Activated effector memory CD4-positive, alpha-beta T cell treated with anti-CD3 and anti-CD28 coated beads, Interleukin-2, amount 50 U/mL, for 16 hours (primary cell): Measurements from ENCODE around the gene DSN1.
"Not testable (repeated sequence)": the region's sequence is repeated elsewhere in the genome, so short reads cannot be mapped to it uniquely, and the experiment has no call there.

Source experiments
- DNase-seq: peaks from one replicate; pipeline ENCODE4 v3.0.0-alpha.2; 2020

The DSN1 gene, protein sequence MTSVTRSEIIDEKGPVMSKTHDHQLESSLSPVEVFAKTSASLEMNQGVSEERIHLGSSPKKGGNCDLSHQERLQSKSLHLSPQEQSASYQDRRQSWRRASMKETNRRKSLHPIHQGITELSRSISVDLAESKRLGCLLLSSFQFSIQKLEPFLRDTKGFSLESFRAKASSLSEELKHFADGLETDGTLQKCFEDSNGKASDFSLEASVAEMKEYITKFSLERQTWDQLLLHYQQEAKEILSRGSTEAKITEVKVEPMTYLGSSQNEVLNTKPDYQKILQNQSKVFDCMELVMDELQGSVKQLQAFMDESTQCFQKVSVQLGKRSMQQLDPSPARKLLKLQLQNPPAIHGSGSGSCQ

DNA sequence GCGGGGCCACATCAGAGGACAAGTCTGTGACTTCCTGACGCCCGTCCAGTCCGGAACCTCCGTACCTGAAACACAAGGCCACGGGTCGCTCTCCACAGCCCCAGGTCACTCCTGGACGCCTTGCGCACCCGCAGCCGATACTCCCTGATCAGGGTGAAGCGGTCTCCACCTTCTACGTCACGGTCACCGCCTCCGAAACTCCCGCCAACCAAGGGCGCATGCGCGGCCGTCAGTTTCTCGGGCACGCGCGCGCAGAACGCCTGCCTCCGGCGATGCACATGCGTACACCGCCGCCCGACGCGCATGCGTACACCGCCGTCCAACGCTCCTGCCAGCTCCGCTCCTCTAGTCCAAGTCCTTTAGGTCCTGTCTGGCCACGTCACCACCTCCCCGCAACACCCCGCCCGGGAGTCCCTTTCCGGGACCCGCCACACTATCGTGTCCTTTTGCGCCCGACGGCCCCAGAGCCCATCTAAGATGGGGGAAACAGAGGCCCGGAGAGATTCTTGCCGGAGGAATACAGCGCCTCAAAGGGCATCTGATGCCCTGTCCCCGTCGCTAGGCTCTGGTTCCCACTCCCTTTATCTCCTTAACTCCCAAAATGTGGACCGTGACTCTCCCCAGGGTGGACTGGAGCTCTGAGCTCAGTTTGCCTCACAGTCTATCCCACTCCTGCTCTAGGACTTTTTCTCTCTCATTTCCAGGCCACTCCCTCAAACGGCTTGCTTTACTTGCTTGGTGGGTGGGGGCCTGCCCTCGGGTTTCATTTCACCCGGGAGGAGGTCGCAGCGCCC is at the start of gene DSN1:
Gene DSN1, minus strand, starts transcription at position 167 of the 794 bp plus-strand sequence. CDS start 2,305 bp downstream, outside the sequence.
- DNase-seq: peak; percentile 99

DNA sequence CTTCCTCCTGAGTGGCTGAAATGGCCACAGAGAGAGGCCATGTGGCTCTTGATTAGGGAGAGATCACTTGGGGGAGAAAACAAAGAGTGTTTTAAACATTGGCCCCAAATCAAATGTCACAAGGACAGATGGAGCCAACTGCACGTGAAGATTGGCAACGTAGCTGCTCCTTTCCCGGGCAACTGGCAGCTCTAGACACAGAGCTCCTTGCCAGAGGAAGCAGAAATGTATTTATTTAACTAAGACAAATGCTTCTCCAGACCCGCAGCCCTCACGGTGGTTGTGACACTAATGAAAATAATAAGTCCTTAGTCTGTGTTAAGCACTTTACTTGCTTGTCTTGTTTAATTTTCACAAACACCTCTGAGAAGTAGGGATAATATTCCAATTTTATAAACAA is 49.6 kb upstream of the DSN1 start:
- no peak for DNase-seq

DNA sequence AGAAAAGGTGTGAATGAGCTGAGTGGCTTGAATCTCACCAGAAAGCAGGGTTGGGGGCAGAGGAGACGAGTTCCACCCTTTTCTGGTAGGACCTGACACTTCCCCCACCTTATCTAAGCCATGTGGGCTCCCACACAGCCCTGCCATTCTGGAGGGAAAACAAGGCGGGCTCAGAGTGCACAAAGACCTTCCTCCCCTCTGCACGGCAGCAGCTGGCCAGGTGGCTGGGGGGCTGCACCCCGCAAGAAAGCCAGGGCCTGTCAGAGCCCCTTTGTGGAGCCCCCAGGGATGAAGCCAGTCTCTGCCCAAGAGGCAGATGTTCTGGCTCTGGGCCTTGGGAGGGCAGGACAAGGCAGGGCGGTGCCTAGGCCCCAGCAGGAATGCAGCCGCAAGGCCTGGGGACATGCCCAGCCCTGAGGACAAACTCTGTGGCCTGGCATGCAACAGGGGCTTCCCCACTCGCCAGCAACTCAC is 48.4 kb upstream of the DSN1 start:
- no peak for DNase-seq

DNA sequence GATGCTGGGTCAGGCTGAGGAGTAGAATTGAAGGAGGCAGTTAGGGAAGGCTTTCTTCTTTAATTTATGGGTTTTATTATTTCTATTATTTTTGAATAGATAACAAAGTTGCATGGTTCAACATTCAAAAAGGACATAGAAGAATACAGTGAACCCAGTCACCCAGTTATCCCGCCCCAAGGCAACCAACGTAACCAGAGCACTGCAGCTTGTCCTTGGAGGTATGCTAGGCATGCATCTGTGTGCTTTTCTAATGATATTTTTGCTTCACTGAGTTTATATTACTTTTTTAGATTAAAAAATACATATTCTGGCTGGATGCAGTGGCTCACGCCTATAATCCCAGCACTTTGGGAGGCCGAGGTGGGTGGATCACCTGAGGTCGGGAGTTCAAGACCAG is 47.4 kb upstream of the DSN1 start:
- DNase-seq: no peak

DNA sequence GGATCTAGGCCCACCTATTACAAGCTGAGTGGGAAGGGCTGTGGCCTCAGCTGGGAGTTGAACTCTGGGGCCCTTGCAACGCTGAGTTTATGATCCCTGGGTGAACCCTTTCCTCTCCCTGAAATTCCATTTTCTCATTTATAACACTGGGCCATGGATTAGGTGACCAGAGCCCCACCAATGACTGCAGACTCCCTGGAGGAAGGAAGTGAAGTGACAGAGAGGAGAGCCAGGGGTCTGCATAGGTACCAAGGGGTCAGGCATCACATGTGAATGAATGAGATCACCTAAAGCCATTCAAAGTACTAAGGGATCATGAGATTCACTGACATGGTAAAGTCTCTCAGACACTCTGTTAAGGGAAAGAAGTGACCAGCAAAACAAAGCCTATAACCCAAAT is 46.5 kb upstream of the DSN1 start:
- DNase-seq: no peak

DNA sequence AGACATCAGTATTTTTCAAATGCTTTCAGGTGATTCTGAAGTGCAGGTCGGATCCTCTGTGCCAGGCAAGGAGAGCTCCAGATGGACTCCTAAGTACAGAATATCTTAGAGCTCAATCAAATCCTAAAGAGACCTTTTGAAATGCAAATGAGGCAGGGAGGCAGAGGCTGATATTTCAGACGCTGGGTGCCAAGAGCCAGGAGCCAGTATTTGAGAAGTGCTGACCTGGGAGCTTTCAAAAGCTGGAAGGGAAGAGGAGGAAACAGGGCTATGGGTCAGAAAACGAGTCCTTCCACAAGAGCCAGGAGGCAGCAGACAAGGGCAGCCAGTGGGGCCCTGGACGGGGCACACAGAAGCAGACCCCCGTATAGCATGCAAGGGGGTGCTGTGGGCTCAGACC is 46.1 kb upstream of the DSN1 start:
- DNase-seq: no peak

DNA sequence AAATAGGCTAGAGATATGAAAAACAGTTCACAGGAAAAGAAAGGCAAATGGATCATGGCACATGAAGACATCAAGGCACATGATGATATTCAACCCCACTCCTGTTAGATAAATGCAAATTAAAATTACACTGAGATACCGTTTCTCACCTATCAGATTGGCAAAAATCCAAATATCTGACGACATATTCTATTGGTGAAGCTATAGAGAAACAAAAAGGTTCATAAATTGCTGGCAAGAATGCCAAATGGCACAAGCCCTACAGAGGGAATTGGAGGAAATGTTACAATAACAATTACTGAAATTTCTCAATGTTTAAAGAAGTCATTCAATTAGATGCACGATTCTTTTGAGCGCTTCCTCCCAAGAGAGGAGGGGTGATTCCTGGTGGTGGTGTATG is 45.3 kb upstream of the DSN1 start:
- no peak for DNase-seq

DNA sequence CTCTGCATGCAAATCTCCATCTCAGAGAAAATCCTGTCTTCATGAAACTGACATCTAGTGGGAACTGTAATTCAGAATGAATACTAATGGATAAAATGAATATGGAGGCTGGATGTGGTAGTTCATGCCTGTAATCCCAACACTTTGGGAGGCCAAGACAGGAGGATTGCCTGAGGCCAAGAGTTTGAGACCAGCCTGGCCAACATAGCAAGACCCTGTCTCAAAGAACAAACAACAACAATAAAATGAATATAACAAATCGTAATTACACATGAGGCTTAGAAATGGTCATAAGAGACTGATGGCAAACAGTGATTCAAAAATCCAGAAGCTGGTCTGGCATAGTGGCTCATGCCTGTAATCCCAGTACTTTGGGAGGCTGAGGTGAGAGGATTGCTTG is 44.6 kb upstream of the DSN1 start:
- no peak for DNase-seq

DNA sequence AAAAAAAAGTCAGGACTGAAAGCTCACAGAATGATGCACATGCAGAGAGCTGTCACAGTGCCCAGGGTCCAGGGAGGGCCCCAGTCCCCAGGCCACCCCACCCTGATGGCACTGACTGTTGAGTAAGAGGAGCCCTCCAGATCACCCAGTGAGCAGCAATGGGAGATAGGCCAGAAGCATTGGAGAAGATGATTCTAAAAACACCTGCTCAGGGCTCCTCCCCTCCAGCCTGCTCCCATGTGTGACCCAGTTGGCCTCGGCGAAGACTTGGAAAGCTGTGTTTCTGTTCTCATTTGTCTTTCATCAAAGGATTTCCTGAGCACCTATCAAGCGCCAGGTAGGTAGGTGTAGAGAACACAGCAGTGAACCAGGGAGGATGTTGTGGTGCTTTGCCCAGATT is 43.9 kb upstream of the DSN1 start:
- no peak for DNase-seq

DNA sequence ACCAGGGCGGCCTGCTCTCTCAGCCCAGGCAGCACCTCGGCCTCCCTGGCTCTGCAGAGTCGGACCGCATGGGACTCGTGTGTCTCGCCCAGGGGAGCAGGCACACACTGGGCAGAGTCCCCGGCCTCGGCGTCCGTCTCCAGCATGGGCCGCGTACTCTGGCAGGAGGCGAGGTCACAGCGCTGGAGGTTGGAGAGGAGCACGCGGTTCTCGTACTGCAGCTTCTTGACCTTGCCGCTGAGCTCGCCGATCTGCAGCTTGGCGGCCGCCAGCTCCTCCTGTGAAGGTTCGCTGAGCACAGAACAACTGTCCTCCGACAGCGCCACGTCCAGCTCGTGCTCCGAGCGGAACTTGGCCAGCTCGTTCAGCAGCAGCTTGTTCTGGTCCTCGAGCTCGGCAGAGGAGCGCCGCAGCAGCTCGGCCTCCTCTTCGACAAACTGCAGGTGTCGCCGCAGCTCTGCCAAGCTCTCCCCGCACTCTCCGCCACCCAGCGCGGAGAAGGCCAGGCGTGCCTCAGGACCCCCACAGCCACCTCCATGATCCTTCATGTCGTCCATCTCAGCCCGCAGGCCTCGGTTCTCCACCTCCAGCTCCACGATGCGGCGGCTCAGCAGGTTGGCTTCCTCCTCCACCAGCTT is 42.0 kb upstream of the DSN1 start:
- no peak for DNase-seq

DNA sequence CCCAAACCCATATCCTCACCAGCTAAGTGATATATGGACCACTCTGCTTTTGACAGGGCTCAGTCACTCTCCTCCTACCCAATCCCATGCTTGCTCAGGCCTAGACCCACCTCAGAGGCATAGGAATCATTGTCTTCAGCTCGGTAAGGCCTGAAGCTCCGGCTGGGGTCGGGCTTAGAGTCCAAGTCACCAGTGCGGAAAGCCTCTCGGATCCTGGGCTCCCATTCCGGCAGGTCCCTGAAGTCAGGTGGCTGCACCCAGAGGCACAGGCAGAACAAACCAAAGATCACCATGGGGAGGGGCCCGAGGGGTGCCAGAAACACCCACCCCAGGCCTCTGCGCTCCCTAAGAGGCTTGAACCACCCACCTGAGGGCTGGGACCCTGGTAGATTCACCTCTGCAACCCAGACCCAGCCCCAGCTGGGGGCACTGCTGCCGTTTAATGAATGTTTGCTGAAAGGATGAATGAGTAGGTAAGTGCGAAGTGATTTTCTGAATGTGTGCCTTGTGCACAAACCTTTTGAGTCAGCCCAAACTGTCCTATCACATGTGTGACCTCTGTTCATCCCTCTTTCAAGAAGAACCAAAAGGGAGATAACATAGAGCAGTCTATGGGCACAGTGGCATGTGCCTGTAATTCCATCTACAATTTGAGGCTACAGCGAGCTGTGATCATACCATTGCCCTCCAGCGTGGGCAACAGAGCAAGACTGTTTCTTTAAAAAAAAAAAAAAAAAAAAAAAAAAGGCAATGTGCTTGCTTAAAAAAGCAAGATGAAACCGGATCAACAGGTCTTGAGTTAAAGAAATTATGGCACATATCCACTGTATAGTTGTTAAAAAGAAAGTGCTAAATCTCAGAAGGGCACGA is 39.3 kb upstream of the DSN1 start:
- DNase-seq: no peak

DNA sequence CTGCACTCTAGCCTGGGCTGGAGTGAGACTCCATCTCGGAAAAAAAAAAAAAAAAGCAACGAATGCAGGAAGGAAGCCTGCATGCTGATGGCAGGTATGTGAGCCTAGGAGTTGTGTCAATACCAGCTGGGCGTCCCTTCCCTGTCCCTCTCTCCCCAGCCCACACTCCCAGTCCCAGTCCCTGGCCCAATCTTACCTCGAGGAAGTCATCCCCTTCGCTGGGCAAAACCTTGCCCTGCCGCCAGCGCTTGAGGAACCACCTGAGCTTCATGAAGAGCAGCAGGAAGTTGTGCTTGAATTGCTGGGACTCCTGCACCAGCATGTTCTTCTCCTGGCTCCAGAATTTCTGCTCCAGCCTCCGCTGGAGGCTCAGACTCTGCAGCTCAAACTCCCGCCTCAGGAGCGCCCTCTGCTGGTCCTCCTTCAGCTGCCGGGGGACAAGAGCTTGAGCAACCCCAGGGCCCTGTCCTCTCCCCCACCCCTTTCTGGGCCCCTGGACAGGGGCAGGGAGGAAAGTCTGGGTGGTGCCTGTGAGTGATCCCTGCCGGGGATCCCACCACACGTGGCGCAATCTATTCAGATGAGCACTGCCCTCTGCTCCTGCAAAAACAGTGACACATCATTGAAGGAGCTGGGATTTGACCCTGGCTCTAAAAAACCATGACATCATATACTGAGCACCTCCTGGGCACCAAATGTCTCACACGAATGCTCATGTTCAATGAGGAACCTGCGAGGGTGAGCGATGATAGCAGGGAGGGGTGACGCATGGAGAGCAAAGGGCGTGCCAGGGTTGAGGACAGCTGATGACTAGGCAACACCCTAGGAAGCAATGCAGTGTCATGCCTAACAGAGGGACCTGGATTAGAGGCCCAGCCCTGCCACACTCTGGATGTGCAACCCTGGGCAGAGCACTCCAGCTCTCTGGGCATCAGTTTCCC is 35.0 kb upstream of the DSN1 start:
- peak; percentile 90 for DNase-seq

DNA sequence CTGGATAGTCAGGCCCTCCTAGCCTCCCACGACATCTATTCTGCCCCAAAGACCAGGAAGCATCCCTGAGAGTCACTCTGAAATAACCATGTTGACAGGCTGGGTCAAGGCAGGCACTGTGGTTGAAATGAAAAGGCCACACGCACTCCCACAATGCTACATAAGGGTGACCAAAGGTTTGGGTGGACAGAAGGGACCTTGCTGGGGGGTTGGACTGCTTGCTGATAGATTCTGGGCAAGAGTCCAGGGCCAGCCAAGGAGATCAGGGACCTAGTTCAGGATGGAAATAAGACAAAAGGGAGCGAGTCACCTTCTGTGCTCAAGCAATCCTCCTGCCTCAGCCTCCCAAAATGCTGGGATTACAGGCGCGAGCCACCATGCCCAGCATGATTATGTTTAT is 32.5 kb upstream of the DSN1 start:
- no peak for DNase-seq

DNA sequence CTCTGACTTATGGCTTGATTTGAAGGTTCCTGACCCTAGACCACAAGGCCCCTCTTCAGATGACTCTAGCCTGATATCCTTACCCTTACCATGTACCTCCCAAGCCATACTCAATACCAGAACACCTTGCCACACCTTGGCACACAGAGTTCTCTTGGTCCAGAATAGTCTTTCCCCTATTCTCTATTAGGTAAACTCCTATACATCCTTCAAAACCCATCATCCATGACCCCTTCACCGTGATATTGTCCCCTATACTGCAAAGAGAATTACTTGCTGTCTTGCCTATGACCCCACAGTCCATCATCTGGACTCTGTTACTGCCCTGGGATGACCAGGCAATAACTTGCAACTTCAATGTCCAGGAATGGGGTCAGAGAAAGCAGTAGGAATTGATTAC is 31.8 kb upstream of the DSN1 start:
- no peak for DNase-seq

DNA sequence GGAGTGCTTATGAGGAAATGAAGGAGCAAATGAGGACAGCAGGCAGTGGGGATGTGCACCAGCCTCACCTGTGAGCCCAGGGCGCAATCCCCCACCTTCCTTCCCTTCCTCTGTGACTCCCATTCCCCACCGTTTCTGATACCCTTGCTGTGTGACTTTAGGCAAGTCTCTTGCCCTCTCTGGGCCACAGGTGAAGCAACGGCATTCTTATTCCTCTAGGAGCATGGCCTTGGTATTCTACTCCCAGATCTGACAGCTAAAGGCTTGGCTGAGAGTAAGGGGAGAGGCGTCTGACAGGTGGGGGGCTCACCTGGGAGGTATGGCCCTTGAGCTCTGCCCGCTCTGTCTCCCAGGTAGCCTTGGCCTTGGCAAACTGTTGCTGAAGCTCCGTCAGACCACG is 30.9 kb upstream of the DSN1 start:
- DNase-seq: no peak

DNA sequence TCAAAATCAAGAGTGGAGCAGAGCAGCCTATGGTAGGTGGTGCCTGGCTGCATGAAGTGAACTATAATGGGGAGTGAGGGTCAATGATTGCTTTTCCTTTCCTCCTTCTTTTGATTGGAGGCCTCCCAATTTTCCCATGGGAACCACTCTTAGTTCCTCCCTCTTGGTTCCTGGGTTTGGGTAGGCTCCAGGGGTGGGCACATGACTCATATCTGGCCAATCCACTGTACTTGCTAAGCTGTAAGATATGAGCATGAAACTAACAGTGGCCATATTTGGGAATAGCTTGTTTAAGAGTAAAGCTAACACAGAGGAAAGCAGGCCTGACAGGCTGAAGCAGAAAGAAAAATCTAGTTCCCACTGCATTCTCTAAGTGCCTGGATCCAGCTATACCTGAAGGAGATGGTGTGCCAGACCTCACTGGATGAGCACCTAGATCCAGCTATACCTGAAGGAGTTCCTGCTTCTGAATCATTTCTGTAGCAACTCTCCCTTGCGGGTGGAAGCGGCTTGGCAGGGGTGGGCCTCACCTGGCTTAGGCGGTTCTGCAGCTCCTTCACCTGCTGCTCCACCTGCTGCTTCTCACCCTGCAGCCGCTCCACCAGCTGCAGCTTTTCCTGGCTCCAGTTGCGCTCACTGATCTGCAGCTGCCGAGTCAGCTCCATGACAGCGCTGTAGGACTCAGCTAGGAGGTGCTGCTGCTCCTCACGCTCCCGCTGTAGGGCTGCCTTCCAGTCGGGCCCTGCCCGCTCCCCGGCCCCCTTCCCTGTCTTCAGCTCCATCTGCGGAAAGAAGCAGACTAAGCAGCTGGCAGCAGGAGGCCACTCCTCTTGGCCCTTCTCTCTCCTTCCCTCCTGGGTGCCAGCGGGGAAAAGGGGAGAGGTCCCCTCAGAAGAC is 29.0 kb upstream of the DSN1 start:
- no peak for DNase-seq

DNA sequence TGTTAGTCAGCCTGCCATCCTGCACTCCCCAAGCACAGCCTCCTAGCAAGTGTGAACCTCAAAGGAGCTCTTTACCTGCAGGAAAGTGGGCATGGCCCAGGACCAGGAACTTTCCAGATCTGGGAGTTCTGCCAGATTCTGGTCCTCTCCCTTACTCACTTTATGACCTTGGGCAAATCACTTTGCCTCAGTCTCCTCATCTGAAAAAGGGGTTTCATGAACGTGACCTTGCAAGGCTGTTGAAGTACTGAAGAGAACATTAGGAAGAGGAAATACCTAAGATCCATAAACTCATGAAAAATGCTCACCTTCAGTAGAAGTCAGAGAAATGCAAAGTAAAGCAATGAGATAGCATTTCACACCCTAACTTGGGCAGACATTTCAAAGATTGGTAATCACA is 26.8 kb upstream of the DSN1 start:
- DNase-seq: no peak

DNA sequence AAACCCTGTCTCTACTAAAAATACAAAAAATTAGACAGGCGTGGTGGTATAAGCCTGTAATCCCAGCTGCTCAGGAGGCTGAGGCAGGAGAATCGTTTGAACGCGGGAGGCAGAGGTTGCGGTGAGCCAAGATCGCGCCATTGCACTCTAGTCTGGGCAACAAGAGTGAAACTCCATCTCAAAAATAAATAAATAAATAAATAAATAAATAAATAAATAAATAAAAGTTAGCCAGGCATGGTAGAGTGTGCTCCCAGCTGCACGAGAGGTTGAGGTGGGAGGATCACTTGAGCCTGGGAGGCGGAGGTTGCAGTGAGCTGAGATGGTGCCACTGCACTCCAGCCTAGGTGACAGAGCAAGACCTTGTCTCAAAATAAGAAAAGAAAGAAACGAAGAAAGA is 25.8 kb upstream of the DSN1 start:
- not testable (repeated sequence) for DNase-seq

DNA sequence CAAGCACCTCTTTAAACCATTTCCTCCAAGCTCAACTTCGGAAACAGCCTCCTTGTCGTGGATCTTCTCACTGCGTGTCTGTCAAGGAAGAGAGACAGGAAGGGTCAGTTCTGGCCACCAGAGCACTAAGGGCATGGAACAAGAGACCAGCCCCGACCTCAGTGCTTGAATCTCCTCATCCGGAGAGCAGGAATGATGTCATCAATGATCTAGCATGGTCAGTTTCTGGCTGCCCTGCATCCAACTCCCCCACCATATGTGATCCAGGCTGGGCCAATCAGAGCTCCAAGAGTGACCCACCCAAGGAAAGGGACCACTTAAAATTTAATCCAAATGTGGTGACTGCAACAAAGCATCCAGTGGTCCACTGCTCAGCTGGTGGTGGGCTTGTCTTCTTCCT is 23.3 kb upstream of the DSN1 start:
- DNase-seq: no peak

DNA sequence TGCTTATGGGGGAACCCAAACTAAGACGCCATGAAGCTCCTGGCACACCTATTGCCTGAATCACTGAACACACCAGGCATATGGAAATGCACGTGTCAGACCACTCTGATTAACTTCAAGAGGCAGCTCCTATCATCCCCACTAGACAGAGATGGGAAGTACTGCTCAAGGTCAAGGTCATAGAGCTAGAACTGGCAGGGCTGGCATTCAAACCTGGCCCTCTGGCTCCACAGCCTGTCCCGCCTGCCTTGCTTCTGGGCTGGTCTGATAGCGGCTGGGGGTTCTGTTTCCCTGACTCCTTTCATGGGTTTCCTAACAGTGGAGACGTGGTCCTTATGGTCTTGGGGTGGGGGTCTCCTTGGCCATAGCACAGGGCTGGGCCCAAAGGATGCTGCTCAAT is 22.6 kb upstream of the DSN1 start:
- DNase-seq: no peak

DNA sequence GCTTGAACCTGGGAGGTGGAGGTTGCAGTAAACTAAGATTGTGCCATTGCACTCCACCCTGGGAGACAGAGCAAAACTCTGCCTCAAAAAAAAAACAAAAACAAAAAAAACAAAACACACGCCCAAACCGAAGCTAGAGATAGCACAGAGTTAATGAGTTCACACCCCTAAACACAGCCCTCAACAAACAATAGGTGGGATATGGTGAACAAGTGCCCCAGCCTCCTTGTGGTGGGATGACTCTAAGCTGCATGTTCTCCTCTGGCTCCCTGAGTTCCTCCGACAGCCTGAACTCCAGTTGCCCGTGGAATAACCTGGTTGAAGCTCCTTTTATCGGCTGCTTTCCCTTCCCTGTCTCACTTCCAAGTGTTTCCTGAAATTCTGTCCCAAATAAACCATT is 22.1 kb upstream of the DSN1 start:
- no peak for DNase-seq
